ENCODE data around the gene ACACA.
A peak's percentile ranks its signal among the peaks of the same experiment; 100 is the strongest.

The ACACA gene

GRCh38 chr17:37344519-37344918 is 62.1 kb downstream of the ACACA start:
- no peak for DNase-seq (ENCODE audit: low read depth)

GRCh38 chr17:37342589-37342988 is 64.0 kb downstream of the ACACA start:
- no peak for DNase-seq (ENCODE audit: low read depth)

- DNase-seq (ENCODE audit: low read depth), result no peak
These were observed 65.8 kb downstream of the ACACA start for GRCh38 chr17:37340804-37341203.

GRCh38 chr17:37339321-37339720 is 67.3 kb downstream of the ACACA start:
- DNase-seq (ENCODE audit: low read depth), result no peak

- DNase-seq (ENCODE audit: low read depth), result no peak
These were observed 67.8 kb downstream of the ACACA start for GRCh38 chr17:37338847-37339246.

GRCh38 chr17:37327341-37328090 is 79.1 kb downstream of the ACACA start:
- peak; percentile 40 for DNase-seq (ENCODE audit: low read depth)

GRCh38 chr17:37322826-37323561 is 83.6 kb downstream of the ACACA start:
- no peak for DNase-seq (ENCODE audit: low read depth)

- no peak for DNase-seq (ENCODE audit: low read depth)
These were observed 84.5 kb downstream of the ACACA start for GRCh38 chr17:37322106-37322505.

- no peak for DNase-seq (ENCODE audit: low read depth)
These were observed 87.6 kb downstream of the ACACA start for GRCh38 chr17:37318931-37319594.

GRCh38 chr17:37317867-37318266 is 88.8 kb downstream of the ACACA start:
- DNase-seq (ENCODE audit: low read depth), result no peak

- no peak for DNase-seq (ENCODE audit: low read depth)
These were observed 91.0 kb downstream of the ACACA start for GRCh38 chr17:37315601-37316000.

GRCh38 chr17:37312137-37312923 is 94.3 kb downstream of the ACACA start:
- DNase-seq (ENCODE audit: low read depth), result no peak

GRCh38 chr17:37310940-37311339 is 95.7 kb downstream of the ACACA start:
- DNase-seq (ENCODE audit: low read depth), result no peak

- no peak for DNase-seq (ENCODE audit: low read depth)
These were observed 97.6 kb downstream of the ACACA start for GRCh38 chr17:37309051-37309450.

- no peak for DNase-seq (ENCODE audit: low read depth)
These were observed 101.2 kb downstream of the ACACA start for GRCh38 chr17:37305406-37305905.

- DNase-seq (ENCODE audit: low read depth), result no peak
These were observed 105.3 kb downstream of the ACACA start for GRCh38 chr17:37301288-37301687.

GRCh38 chr17:37300683-37301082 is 106.0 kb downstream of the ACACA start:
- no peak for DNase-seq (ENCODE audit: low read depth)

- no peak for DNase-seq (ENCODE audit: low read depth)
These were observed 107.2 kb downstream of the ACACA start for GRCh38 chr17:37299257-37299980.

GRCh38 chr17:37295888-37296287 is 110.7 kb downstream of the ACACA start:
- no peak for DNase-seq (ENCODE audit: low read depth)

- no peak for DNase-seq (ENCODE audit: low read depth)
These were observed 111.7 kb downstream of the ACACA start for GRCh38 chr17:37294888-37295287.

- DNase-seq (ENCODE audit: low read depth), result no peak
These were observed 112.9 kb downstream of the ACACA start for GRCh38 chr17:37293770-37294169.

All from fibroblast of the conjunctiva (primary cell).